ENCODE measurements around the gene SLC44A3.
A peak's percentile ranks its signal among the peaks of the same experiment; 100 is the strongest.
"Not testable (repeated sequence)": the region's sequence is repeated elsewhere in the genome, so short reads cannot be mapped to it uniquely, and the experiment has no call there.

SLC44A3 gene

GRCh38 chr1:94840381-94840780 is 20.2 kb downstream of the SLC44A3 start:
- not testable (repeated sequence) for DNase-seq

DNA sequence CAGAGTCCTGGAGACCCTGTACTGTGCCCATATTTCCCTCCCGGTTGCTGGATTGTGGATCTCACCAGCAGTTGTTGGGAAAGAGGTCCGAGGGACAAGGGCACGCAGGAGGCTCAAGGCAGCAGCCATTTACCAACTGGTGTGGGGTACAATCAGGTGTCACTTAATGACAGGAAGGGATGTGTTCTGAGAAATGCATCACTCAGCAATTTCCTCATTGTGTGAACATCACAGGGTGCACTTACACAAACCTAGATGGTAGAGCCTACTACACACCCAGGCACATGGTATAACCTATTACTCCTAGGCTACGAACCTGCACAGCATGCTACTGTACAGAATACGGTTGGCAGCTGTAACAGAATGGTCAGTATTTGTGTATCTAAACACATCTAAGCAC is 20.7 kb downstream of the SLC44A3 start:
- no peak for DNase-seq

GRCh38 chr1:94843430-94843829 is 23.3 kb downstream of the SLC44A3 start:
- no peak for DNase-seq

- DNase-seq, result no peak
Observed at GRCh38 chr1:94843846-94844245, 23.7 kb downstream of the SLC44A3 start.

DNA sequence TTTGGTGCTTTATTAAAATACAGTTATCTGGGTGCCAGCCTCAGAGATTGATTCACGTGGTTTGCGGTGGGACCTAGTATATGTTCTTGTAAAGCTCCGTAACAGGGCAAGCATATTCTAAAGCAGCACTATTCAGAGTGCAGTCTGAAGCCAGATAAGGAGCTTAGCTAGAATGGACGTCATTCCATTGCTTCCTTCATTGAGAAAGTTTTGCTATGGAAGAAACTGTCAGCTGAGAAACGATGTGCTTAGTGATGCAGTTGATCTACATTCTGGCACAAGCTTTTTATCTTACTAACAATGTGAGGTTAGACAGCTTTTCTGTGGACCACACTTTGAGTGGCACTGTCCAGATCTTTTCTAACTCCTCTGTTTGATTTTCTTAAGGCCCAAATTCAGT is 26.2 kb downstream of the SLC44A3 start:
- DNase-seq, result no peak

DNA sequence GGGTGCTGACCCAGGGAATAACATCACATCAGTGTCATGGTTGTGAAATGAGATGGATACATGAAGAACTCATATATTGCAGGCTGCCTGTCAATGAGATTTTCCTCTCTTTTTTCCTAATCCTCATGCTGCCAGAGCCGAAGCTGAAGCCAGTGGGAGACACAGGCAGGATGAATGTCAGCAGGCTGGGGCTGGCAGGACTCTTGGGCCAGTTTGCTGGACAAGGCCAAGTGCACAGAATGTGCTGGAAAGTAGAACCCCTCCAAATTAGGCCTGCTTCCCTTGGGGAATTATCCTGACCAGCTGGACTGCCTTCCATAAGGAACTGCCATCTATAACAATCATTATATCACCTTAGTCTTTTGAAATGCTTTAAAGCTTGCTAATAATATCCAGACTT is 31.4 kb downstream of the SLC44A3 start:
- DNase-seq, result no peak

- DNase-seq, result no peak
Observed at GRCh38 chr1:94852788-94853187, 32.6 kb downstream of the SLC44A3 start.

- DNase-seq, result peak; percentile 62
Observed at GRCh38 chr1:94854458-94855306, 34.5 kb downstream of the SLC44A3 start.

- DNase-seq, result no peak
Observed at GRCh38 chr1:94855307-94855700, 35.1 kb downstream of the SLC44A3 start.

- DNase-seq, result no peak
Observed at GRCh38 chr1:94856004-94856403, 35.8 kb downstream of the SLC44A3 start.

- no peak for DNase-seq
Observed at GRCh38 chr1:94856868-94857267, 36.7 kb downstream of the SLC44A3 start.

DNA sequence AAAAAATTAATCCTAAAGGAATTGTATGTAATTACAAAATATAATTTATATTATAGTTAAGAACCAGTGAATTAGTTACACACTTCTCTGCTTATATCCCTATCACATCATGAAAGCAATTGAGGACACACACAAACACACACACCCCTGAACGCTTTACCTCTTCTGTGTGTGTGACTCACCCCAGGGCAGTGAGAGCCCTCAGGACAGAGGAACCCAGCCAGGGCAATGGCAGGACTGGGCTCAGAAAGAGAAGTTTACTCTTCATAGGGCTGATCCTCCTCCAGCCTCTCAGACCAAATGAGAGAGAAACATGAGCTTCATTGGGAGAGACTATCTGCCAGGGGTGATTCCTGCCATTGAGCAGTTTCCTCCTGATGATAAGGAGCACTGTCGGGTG is 38.1 kb downstream of the SLC44A3 start:
- DNase-seq, result no peak

GRCh38 chr1:94859174-94859573 is 39.0 kb downstream of the SLC44A3 start:
- DNase-seq, result no peak

- DNase-seq, result no peak
Observed at GRCh38 chr1:94862718-94863117, 42.6 kb downstream of the SLC44A3 start.

- DNase-seq, result no peak
Observed at GRCh38 chr1:94863297-94863911, 43.2 kb downstream of the SLC44A3 start.

DNA sequence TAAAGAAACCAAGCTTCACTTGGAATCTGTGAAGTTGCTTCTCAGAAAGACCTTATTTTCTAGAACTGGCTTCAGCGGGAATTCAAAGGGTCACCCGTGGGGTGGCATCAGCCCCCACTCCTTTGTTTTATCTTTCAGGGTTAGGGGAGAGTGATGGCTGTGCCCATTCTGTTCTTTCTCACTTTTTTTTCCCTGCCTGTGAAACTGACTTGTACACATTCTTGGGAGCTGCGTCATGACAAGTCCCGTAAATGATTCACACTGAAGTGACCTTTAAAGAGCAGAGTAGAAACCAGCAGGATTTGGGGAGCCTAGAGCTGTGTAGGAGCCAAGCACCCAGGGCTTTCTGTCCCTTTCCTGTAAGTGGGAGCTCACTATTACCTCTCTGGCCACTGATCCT is 43.8 kb downstream of the SLC44A3 start:
- no peak for DNase-seq

DNA sequence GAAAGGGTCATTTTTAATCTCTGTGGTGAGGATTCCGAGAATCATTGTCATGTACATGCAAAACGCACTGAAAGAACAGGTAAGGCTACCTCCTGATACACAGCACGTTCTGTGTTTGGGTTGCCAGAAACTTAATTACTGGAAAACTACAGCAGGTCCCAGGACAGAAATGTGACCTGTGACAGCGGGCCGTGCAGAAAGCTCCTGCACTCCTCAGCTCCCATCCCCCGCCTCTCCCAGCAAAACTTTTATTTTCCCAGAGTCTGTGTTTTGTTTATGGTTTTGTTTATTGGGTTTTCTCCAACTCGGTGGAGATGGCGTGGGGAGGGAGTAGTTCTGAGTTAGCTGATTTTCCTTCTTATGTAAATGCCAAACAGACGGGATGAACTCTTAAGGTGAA is 44.7 kb downstream of the SLC44A3 start:
- no peak for DNase-seq

GRCh38 chr1:94865360-94865759 is 45.2 kb downstream of the SLC44A3 start:
- no peak for DNase-seq

- DNase-seq, result no peak
Observed at GRCh38 chr1:94866164-94866807, 46.1 kb downstream of the SLC44A3 start.

GRCh38 chr1:94871031-94871430 is 50.9 kb downstream of the SLC44A3 start:
- DNase-seq, result no peak

DNA sequence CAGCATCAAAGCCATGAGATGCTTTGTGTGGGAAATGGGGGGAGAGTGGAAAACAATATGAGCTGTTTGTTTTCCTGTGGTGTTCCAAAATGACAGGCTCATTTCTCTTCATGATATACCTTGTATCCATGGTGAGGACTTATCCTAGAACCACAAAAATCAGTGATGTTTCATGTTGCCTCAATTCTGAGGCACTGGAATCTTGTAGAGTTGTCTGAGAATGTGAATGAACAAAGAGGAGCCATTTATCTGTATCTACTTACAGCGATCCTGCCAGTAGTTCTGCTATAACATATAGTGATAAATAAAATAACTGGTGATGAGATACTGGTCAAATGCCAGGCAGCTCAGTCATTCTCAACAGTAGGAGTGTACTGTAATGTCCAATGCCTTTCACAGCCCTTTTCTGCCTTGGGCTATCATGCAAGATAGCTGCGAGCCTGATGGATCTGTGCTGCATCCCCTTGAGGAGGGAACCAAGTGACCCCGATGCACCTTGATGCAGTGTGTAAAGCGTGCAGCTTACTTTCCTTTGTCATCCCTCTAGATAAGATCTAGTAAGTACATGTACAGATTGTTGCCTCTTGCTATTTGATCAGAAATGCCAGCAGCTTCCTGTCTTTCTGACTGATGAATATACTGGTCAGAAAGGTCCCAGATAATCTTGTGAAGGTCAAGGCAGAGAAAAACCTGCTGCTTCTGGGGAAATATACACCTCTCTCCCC is 52.8 kb downstream of the SLC44A3 start:
- no peak for DNase-seq

DNA sequence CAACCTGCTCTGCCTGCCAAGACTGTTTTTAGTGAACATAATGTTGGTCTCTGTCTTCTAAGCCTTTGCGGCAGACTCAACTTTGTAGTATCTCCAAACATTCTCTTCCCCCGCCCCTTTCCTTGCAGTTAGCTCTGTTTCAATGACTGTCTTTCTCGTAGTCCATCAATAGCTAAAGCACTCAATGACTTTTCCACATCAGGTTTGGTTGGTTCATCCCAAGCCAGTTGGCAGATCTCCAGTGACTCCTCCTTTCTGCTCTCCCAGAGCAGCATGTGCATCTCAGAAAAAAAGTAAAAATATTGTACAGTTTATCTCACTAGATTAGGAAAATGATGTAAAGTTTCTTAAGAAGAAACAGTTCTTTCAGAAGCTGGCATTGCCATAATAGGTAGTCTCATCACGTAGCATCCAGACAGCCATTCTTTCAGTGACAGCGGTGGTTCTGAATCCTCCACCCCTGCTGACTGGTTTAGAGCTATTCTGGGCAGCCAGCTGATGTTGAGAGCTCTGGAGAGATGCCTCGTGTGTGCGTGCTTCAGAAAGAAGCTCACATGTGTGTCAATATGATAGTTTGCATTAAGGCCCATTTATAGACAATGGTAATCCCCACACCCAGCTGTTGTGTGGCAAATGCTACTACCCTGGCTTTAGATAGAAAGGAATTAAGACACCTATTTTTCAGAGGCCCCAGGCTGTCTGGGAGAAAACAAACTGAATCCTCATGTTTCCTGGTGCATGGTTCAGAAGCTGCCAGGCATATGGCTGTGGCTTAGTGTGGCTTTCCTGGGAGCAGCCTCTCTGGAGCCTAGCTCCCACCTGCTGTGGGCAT is 53.6 kb downstream of the SLC44A3 start:
- no peak for DNase-seq

- DNase-seq, result no peak
Observed at GRCh38 chr1:94874423-94874822, 54.3 kb downstream of the SLC44A3 start.

Measured in DMS 273 treated with DMSO at 0.1 percent for 48 hours (cell line).